ENCODE results near the gene BORCS5. TPM values are rescaled to one million over a fixed set of nuclear protein-coding genes. Genes with fewer than 3 reads are reported as not detected.
A peak's percentile ranks its signal among the peaks of the same experiment; 100 is the strongest.

BORCS5 gene
- total and polyA plus RNA-seq, 2 donors (not counting 1 experiment from before 2014, with no cell fraction given) = 13.5 to 14.4 TPM

GRCh38 chr12:12331896-12332295, 25.0 kb upstream of the BORCS5 start:
- Histone ChIP-seq H3K27me3 (ENCODE audit: control insufficient read depth, insufficient read depth, low read length) (no peaks in the 10 kb centered on the region), H3K4me2 (ENCODE audit: extremely low read depth, insufficient read depth, low read length) (no peak overlapping the region), H4K20me1 (ENCODE audit: control insufficient read depth, extremely low read depth, insufficient read depth, low read length) (no peaks in the 10 kb centered on the region), H3K4me1 (ENCODE audit: control insufficient read depth, extremely low read depth, insufficient read depth, low read length) (peaks cover 2% of the 10 kb centered on the region), H3K27ac (ENCODE audit: insufficient read depth, low read length) (no peak overlapping the region), H3K36me3 (ENCODE audit: control insufficient read depth, insufficient read depth, low read length) (no peaks in the 10 kb centered on the region), H3K9ac (ENCODE audit: insufficient read depth, low read length) (no peak overlapping the region), H3K79me2 (ENCODE audit: control insufficient read depth, insufficient read depth, low read length) (no peaks in the 10 kb centered on the region), H3K4me3 (replicated peaks in 1 of 4; ENCODE audit: control extremely low read depth in 1 of 4, insufficient read depth in 1 of 4, low read depth in 3 of 4, low read length in 4 of 4) (no peak overlapping the region), H3K9me3 (ENCODE audit: control insufficient read depth, insufficient read depth, low read depth, low read length) (no peaks in the 10 kb centered on the region), H2AFZ (ENCODE audit: low read length) (no peak overlapping the region)
- no peak for TF ChIP-seq EZH2 (IDR thresholded peaks at IDR 0.05; ENCODE audit: low read length, missing control alignments)
- TF ChIP-seq CTCF (conservative IDR thresholded peaks at IDR 0.05 in 1 of 2, IDR thresholded peaks at IDR 0.05 in 1 of 2; ENCODE audit: low read depth in 1 of 2, low read length in 2 of 2) = no peak
- no peak for DNase-seq (ENCODE audit: low read depth in 2 of 2)

GRCh38 chr12:12333407-12334366, 23.2 kb upstream of the BORCS5 start:
- Histone ChIP-seq H3K9me3 (ENCODE audit: control insufficient read depth, insufficient read depth, low read depth, low read length) (no peaks in the 10 kb centered on the region), H3K27me3 (ENCODE audit: control insufficient read depth, insufficient read depth, low read length) (no peaks in the 10 kb centered on the region), H2AFZ (ENCODE audit: low read length) (no peak overlapping the region), H3K4me3 (replicated peaks in 1 of 4; ENCODE audit: control extremely low read depth in 1 of 4, insufficient read depth in 1 of 4, low read depth in 3 of 4, low read length in 4 of 4) (no peak overlapping the region), H3K4me2 (ENCODE audit: extremely low read depth, insufficient read depth, low read length) (no peak overlapping the region), H3K4me1 (ENCODE audit: control insufficient read depth, extremely low read depth, insufficient read depth, low read length) (peaks cover 2% of the 10 kb centered on the region), H3K27ac (ENCODE audit: insufficient read depth, low read length) (no peak overlapping the region), H3K79me2 (ENCODE audit: control insufficient read depth, insufficient read depth, low read length) (no peaks in the 10 kb centered on the region), H4K20me1 (ENCODE audit: control insufficient read depth, extremely low read depth, insufficient read depth, low read length) (no peaks in the 10 kb centered on the region), H3K36me3 (ENCODE audit: control insufficient read depth, insufficient read depth, low read length) (no peaks in the 10 kb centered on the region), H3K9ac (ENCODE audit: insufficient read depth, low read length) (no peak overlapping the region)
- peak; percentile 81 to 98 for DNase-seq (ENCODE audit: low read depth in 2 of 2)
- TF ChIP-seq CTCF (conservative IDR thresholded peaks at IDR 0.05 in 1 of 2, IDR thresholded peaks at IDR 0.05 in 1 of 2; ENCODE audit: low read depth in 1 of 2, low read length in 2 of 2) (no peak), EZH2 (IDR thresholded peaks at IDR 0.05; ENCODE audit: low read length, missing control alignments) (no peak)

- Histone ChIP-seq H3K4me2 (ENCODE audit: extremely low read depth, insufficient read depth, low read length) (no peak overlapping the region), H3K27me3 (ENCODE audit: control insufficient read depth, insufficient read depth, low read length) (no peaks in the 10 kb centered on the region), H4K20me1 (ENCODE audit: control insufficient read depth, extremely low read depth, insufficient read depth, low read length) (no peaks in the 10 kb centered on the region), H3K4me1 (ENCODE audit: control insufficient read depth, extremely low read depth, insufficient read depth, low read length) (peaks cover 2% of the 10 kb centered on the region), H3K9me3 (ENCODE audit: control insufficient read depth, insufficient read depth, low read depth, low read length) (no peaks in the 10 kb centered on the region), H2AFZ (ENCODE audit: low read length) (no peak overlapping the region), H3K4me3 (replicated peaks in 1 of 4; ENCODE audit: control extremely low read depth in 1 of 4, insufficient read depth in 1 of 4, low read depth in 3 of 4, low read length in 4 of 4) (no peak overlapping the region), H3K79me2 (ENCODE audit: control insufficient read depth, insufficient read depth, low read length) (no peaks in the 10 kb centered on the region), H3K36me3 (ENCODE audit: control insufficient read depth, insufficient read depth, low read length) (no peaks in the 10 kb centered on the region), H3K9ac (ENCODE audit: insufficient read depth, low read length) (no peak overlapping the region), H3K27ac (ENCODE audit: insufficient read depth, low read length) (no peak overlapping the region)
- peak; percentile 64 to 80 for TF ChIP-seq CTCF (conservative IDR thresholded peaks at IDR 0.05 in 1 of 2, IDR thresholded peaks at IDR 0.05 in 1 of 2; ENCODE audit: low read depth in 1 of 2, low read length in 2 of 2)
- TF ChIP-seq EZH2 (IDR thresholded peaks at IDR 0.05; ENCODE audit: low read length, missing control alignments) = no peak
- peak; percentile 47 to 49 for DNase-seq (ENCODE audit: low read depth in 2 of 2)
These were observed 22.4 kb upstream of the BORCS5 start for GRCh38 chr12:12334367-12335040.

Measured in fibroblast of lung (primary cell).